Measurements from ENCODE around the gene LDB1. TPM values are rescaled to one million over a fixed set of nuclear protein-coding genes. Genes with fewer than 3 reads are reported as not detected.

LDB1 gene, protein sequence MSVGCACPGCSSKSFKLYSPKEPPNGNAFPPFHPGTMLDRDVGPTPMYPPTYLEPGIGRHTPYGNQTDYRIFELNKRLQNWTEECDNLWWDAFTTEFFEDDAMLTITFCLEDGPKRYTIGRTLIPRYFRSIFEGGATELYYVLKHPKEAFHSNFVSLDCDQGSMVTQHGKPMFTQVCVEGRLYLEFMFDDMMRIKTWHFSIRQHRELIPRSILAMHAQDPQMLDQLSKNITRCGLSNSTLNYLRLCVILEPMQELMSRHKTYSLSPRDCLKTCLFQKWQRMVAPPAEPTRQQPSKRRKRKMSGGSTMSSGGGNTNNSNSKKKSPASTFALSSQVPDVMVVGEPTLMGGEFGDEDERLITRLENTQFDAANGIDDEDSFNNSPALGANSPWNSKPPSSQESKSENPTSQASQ
- 77.8 TPM for total RNA-seq

GRCh38 chr10:102120142-102120990 lies at the start of gene LDB1:
TSS of gene LDB1 (minus strand) at chr10:102120368. CDS start at chr10:102120110, 258 bp downstream.
- peak; percentile 80 for DNase-seq (ENCODE audit: low spot score)

GRCh38 chr10:102167861-102168260 lies 47.7 kb upstream of the LDB1 start:
- no peak for DNase-seq (ENCODE audit: low spot score)

DNA sequence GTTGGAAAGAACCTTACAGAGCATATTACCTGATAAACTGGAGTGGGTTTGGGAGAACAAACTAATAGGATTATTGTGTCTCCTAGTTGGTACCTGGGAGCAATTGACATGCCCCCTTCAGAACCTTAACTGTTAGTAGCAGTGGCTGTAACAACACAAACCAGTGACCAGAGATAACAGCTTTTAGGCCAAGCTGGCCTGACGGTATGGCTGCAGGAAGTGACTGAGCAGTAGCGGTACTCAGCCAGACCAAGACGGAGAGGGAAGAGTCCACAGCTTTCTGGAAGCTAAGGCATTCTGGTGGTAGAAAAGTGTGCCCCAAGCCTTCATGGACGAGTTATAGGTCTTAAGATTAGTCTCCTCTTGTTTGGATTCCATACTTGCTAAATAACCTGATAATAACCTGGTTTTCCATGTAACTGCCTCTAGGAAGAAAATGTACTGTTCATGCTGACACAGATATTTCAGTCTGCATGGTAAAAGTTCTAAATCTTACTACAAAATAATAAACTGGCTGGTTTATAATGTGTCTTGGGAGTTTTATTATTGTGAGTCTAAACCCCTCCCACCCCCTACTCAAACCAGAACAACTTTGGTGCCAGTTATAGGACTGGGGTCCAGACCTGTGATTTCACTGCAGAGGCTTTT lies 43.3 kb upstream of the LDB1 start:
- no peak for DNase-seq (ENCODE audit: low spot score)

DNA sequence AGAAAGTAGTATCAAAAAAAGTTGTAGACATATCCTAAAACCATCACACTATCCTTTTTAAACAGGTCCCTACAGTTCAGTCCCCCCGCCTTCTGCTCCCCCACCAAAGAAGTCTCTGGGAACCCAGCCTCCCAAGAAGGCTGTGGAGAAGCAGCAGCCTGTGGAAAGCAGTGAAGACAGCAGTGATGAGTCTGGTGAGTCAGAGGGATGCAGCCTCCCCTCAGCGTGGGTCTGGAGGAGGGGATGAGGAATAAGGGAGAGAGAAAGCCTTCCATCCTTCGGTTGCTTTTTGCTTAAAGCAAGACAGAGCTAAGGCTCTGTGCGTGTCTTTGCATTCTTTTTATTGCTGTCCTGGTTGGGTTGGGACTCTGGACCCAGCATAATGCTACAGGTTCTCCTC lies 39.7 kb upstream of the LDB1 start:
- DNase-seq (ENCODE audit: low spot score), result no peak

DNA sequence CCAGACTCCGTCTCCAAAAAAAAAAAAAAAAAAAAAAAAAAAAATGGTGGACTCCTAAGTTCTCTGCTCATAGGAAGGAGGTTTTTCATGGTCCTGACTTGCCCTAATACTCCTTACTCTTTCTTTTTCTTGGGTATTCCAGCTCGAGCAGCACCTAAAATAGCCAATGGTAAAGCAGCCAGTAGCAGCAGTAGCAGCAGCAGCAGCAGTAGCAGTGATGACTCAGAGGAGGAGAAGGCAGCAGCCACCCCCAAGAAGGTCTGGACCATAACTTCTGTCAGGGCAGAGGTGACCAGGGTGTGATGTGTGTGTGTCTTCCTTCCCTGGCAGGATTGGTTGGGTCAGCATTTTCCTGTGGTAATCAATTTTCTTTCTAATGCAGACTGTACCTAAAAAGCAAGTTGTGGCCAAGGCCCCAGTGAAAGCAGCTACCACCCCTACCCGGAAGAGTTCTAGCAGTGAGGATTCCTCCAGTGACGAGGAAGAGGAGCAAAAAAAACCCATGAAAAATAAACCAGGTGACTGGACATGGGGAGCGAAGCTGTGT lies 39.0 kb upstream of the LDB1 start:
- DNase-seq (ENCODE audit: low spot score), result no peak

- no peak for DNase-seq (ENCODE audit: low spot score)
Measured at GRCh38 chr10:102157224-102157623, 37.1 kb upstream of the LDB1 start.

DNA sequence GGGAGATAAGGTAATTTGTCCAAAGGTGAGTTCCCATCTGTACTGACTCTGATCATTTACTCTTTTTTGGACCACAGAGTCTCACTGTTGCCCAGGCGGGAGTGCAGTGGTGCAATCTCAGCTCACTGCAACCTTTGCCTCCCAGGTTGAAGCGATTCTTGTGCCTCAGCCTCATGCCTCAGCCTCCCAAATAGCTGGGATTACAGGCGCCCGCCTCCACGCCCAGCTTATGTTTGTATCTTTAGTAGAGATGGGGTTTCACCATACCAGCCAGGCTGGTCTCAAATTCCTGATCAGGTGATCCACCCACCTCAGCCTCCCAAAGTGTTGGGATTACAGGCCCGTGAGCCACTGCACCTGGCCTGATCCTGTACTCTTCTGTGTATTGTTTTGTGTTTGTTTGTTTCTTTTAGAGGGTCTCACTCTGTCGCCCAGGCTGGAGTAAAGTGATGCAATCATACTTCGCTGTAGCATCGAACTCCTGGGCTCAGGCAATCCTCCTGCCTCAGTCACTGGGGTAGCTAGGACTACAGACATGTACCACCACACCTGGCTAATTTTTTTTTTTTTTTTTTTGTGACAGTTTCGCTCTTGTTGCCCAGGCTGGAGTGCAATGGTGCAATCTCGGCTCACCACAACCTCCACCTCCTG lies 34.4 kb upstream of the LDB1 start:
- DNase-seq (ENCODE audit: low spot score), result no peak

GRCh38 chr10:102153093-102153620 lies 33.0 kb upstream of the LDB1 start:
- DNase-seq (ENCODE audit: low spot score), result no peak

- DNase-seq (ENCODE audit: low spot score), result no peak
Measured at GRCh38 chr10:102152545-102152890, 32.4 kb upstream of the LDB1 start.

- peak; percentile 99 for DNase-seq (ENCODE audit: low spot score)
Measured at GRCh38 chr10:102151774-102152544, 31.8 kb upstream of the LDB1 start, which contains the start of gene NOLC1. TSS of gene NOLC1 (plus strand) at chr10:102152389. CDS start at chr10:102152411, 22 bp downstream.

- DNase-seq (ENCODE audit: low spot score), result no peak
Measured at GRCh38 chr10:102150970-102151773, 31.0 kb upstream of the LDB1 start.

DNA sequence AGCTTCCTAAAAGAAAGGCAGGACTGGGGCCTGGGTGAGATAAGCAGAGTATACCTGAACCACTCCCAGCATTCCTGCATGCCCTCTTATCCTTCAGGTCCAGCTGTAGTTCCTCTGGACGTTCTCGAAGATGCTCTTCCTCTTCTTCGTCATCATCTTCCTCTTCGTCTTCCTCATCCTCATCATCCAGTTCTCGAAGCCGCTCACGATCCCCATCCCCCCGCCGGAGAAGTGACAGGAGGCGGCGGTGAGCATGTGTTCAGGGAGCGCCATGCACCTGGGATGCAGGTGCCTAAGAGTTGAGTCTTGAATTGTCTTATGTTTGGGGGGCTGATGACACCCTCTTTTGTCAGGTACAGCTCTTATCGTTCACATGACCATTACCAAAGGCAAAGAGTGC lies 28.1 kb upstream of the LDB1 start:
- no peak for DNase-seq (ENCODE audit: low spot score)

DNA sequence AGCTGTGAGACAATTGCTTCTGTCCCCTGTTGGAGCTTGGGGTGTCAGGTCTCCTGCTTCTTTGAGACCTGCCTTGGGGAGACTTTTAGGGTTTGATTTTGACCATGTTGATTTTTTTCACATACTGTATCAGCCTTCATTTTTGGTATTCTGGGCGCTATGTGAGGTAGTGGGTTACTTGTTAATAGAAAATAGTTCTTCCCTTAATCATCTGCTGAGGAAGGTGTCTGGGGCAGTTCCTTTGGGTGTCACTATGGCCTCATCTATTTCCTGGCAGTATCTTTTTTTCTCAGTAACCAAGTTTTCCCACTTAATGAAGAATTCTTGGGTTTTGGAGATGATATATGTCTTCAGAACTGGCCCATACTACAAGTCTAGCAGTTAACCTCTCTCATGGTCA lies 27.4 kb upstream of the LDB1 start:
- DNase-seq (ENCODE audit: low spot score), result no peak

- DNase-seq (ENCODE audit: low spot score), result no peak
Measured at GRCh38 chr10:102146971-102147428, 26.8 kb upstream of the LDB1 start.

DNA sequence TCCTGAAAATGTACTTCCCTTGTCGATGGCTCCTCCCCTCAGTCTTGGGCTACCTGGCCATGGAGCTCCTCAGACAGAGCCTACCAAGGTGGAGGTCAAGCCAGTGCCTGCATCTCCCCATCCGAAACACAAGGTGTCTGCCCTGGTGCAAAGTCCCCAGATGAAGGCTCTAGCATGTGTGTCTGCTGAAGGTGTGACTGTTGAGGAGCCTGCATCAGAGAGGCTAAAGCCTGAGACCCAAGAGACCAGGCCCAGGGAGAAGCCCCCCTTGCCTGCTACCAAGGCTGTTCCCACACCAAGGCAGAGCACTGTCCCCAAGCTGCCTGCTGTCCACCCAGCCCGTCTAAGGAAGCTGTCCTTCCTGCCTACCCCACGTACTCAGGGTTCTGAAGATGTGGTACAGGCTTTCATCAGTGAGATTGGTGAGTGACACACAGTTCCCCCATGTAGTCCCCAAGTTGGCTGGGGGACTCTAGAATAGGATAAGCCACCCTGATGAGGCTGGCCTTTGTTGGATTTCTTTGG lies 21.5 kb upstream of the LDB1 start:
- DNase-seq (ENCODE audit: low spot score), result no peak

- no peak for DNase-seq (ENCODE audit: low spot score)
Measured at GRCh38 chr10:102140913-102141540, 20.9 kb upstream of the LDB1 start.

GRCh38 chr10:102140218-102140617 lies 20.1 kb upstream of the LDB1 start:
- DNase-seq (ENCODE audit: low spot score), result no peak

GRCh38 chr10:102139281-102140110 lies 19.3 kb upstream of the LDB1 start:
- DNase-seq (ENCODE audit: low spot score), result no peak
